Fibroblast of skin of left quadriceps (primary cell): ENCODE data around the gene MYBPC1.

ENCODE experiments used
- DNase-seq, 2 experiments: peaks; one replicate each; pipeline ENCODE4 v3.0.0-alpha.2; 2013; ENCODE audit warnings: low read depth in 2 of 2

The MYBPC1 gene

DNA sequence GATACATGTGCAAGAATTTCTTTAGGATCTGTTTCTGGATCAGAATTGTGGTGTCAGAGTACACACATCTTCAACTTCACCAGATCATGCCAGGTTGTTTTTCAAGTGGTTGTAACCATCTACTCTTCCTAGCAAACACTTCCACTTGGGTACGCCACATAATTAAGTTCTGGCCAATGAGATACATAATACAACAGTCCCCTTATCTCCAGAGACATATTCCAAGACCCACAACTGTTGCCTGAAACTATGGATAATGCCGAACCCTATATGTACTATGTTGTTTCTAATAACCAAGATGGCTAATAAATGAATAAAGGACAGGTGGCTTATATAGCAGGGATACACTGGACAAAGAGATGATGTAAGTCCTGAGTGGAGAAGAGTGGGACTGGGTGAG lies 100.2 kb downstream of the MYBPC1 start:
- DNase-seq, result no peak

DNA sequence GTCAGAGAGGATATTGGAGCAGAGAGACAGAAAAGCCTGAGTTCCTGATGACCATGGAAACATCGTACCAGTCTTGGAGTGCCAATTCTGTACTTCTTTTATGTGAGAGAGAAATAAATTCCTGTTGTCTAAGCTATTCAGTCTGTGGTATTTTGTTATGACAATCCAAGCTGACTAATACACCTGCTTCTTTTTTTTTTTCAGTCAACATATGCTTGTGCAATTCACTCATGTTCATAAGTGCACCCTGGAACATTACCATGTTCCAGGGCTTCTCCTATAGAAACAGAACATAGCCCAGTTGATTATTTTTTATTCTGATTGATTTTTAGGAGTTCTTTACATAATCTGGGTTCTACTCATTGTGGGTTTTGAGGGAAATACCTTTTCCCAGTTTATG lies 100.9 kb downstream of the MYBPC1 start:
- no peak for DNase-seq

DNA sequence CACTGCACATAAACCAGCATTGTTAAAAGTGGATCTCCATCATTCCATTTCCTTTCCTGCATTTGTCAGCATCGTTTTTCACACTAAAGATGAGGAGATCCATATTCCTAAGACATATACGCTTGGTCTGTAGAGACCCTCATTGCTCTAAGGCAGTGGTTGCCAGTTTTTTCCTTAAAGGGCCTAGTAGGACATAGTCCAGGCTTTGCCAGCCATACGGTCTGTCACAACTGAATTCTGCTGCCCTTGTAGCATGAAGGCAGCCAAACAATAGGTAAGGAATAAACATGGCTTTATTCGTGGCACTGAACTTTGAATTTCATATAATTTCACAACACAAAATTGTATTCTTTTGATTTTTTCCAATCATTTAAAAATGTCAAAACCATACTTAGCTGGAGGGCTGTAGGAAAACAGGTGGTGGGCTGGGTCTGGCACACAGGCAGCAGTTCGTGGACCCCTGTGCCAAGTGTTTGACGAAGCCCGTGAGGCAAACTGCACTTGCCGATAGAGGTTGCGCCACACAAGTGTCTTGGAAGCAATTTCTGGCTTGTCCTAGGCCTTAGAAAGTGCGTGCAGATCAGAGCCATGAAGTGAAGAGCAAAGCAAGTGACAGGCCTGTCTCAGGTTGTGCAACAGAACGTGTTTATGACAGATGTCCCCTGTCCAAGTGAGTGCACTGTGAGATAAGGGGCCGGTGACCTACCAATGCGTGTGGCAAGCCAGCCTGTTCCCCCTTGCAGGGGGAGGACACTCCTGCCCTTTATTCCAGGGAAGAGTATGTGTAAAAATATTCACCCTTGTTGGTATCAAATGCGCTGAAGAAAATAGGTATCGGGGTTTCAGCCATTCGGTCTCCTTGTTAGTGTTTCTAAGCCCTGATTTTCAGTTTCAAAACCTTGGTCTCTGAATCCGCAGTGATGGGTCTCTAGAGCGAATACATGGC lies 101.8 kb downstream of the MYBPC1 start:
- DNase-seq, result no peak

DNA sequence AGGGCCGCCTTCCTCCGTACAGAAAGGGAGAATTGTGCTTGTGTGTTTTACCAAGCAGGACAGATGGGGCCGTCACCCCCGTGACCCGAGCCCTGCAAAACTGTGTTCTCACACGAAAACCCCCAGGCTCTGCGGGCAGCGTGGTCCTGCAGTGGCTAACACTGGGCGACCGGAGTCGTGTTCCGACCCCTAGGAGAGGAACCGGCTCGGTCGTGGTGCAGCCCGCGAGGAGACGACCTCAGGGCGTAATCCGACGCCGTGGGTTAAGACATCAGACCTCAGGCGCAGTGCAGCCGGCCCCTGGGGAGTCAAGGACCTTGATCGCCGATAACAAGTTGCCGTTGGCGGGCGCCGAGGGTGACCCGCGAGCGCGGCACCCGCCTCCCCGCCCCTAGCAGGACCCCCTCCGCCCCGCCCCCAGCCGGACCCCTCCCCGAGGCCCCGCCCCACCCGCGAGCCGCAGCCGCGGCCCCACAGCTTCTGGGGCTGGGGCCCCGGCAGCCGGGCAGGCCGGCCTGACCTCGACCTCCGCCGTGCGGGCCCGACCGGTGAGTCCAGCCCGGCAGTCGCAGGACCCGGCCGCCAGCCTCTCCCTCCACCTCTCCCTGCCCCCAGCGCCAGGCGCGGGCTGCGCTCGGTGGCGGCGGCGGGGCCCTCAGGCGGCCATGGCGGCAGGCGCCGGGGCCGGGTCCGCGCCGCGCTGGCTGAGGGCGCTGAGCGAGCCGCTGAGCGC lies 102.6 kb downstream of the MYBPC1 start, which contains the start of gene CHPT1:
Gene CHPT1 (plus strand): TSS at position 444 of the 733 bp plus-strand sequence. CDS start 222 bp downstream, at position 666.
- DNase-seq, result no peak

DNA sequence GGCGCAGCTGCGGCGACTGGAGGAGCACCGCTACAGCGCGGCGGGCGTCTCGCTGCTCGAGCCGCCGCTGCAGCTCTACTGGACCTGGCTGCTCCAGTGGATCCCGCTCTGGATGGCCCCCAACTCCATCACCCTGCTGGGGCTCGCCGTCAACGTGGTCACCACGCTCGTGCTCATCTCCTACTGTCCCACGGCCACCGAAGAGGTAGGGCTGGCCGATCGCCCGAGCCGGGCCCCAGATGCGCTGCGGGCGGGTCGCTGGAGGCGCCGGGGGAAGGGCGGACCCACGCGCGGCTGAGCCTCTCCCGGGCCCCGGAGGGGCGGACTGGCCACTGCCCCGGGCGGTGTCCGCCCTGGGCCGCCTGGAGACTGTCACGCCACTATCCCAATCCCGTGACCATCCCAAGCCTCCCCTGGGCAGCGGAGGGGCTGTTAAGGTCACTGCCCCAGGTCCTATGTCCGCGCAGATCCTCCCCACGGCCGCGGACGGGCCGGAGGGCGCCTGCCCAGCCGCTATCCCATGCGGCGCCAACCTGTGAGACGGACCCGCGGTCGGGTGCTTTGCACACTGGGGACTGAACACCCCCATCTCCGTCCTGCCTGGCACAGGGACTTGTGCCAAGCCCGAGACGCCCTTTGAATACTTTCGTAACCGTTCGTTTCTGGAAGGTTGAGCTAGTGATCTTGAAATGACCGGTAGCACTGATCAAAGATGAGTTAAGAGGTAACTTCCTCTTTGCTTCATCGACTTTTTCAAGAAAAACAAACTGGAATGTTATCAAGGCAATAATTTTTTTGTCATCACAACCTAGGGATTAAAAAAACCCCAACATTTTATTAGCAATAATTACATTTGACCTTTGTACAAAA lies 103.4 kb downstream of the MYBPC1 start:
- DNase-seq, result no peak

DNA sequence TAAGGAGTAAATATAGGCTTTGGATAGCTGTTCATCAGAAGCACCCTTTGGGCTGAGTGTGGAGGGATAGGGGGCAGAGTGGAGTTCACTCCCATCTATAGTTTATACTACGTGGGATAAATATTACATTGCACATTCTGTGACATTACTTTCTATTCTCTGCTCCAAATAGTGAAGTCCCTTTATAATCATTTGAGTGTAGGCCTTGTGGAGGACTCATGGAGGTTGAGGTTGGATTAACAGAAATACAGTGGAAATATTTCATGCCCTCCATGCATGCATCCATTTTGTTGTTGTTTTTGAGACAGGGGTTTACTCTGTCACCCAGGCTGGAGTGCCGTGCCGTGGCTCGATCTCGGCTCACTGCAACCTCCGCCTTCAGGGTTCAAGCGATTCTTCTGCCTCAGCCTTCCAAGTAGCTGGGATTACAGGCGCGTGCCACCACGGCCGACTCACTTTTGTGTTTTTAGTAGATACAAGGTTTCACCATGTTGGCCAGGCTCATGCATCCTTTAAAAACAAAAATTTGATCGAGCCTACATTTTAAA lies 104.1 kb downstream of the MYBPC1 start:
- no peak for DNase-seq

DNA sequence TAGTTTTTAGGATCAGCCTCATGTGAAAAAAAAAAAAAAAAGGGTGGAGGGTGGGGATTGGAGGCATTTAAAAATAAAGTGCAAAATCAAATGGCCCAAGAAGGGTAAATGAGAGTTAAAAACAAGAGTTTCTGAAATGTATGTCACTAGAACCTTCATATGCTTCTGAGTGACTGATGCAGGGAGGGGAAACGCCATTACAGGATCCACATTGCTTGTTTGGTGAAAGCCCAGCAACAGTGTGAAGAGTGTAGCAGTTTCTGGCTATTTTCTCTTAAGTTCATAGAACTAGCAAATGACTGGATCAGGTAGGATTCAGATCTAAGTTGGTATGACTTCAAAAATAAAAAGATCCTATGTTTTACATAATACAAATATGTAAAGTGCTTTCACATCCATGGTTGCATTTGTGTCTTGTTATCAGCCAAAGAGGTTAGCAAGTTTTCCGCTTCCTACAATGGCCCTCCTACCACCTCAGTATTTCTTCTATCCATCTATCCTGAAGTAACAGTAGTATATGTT lies 105.6 kb downstream of the MYBPC1 start:
- DNase-seq, result no peak

DNA sequence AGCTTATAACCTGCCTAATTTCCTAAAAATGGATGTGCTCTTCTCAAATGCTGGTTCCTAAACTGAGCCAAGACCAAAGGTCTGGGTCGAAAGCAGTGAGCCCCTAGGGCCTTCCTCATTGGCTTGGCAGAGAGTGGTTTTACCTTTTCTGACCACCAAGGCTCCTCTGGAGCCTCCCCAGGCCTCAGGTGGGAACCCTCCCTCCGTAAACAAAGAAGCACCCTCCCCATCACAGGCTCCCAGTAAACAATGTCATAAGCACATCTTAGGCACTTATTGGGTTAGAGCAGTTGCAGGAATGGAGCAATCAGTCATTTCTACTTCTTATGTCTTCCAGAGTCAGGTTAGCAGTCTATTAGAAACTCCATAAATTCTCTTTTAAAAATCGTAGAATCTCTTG lies 108.7 kb downstream of the MYBPC1 start:
- no peak for DNase-seq

DNA sequence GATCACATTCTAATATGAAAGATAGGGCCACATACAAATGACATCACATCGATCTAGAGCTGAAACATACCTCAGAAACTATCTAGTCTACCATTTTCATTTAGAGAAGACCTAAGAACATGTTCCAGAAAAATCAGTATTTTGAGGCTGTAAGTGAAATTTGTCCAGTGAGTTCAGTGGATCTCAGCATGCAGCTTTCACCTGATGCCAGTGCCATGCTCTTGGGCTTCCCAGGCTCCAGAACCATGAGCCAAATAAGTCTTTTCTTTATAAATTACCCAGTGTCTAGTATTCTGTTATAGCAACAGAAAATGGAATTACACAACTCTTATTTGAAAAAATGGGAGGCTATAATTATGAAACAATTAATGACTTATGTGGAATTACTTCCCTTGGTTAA lies 111.6 kb downstream of the MYBPC1 start:
- no peak for DNase-seq

DNA sequence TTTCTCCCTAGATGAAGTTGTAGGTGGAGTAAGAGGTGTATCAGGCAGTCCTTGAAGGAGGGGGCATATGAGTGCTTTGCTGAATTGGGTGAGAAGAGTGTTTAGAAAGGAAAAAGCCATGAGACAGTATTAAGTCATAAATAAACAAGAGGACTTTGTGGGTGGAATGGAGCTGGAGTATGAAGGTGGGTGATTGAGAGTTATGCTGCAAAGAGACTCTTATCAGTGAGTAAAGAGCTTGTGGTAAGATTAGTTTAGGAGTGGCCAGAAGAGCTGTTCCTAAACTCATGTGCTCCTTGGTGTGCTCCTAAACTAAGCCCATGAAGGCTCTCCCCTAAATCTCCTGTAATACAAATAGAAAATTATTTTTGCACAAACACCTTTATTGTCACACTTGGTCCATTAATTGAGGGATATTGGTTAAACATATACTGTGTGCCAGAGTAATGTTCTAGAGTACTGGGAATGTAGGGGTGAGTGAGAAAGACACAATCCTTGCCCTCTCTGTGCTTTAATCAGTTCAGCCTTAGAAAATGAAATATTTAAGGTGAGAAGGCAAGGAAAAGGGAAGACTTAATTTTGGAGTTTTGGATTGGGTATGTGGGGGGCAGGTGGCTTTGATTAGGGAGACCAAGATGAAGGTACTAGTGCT lies 112.5 kb downstream of the MYBPC1 start:
- no peak for DNase-seq

DNA sequence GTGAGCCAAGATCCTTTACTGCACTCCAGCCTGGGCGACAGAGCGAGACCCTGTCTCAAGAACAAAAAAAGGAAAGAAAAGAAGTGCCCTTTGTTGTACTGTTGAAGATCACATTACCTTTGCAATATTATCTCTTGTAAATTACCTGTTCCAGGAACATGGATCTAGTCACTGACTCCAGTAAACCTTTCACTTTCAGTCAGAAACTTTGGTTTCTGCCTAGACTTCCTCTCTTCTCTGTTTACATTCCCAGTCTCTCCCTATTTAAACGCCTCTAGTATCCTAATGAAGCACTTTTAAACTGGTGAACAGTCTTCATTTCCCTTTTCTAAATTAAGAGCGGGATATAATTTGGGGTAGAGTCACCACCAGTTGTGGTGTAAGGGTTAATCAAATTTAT lies 115.5 kb downstream of the MYBPC1 start:
- no peak for DNase-seq

DNA sequence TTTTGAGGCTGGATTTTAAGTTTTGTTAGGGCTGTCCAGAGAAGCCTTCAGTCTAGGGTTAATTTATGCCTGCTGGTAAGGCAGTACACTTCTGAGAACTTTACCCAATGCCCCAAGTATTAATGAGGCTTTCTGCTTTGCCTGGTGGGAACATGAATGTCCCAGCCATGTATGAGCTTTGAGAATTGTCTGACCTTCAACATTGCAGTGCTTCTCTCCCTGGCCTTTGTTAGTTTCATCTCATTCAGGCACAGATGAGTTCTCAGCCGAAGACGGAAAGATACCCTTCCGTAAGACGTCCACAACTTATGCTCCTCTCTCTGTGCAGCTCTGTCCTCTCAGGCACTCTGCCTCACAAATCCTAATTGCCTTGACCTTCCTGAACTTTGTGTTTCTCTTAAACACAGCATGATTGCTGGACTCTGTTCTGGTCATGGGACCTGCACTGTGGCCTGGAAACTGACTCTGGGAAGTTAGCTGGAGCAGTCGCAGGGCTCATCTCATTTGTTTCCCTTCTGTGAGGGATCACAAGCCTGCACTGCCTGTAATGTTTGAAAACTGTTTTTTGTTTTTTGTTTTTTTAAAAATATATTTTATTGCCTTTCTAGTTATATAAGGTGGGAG lies 118.4 kb downstream of the MYBPC1 start:
- DNase-seq, result no peak

DNA sequence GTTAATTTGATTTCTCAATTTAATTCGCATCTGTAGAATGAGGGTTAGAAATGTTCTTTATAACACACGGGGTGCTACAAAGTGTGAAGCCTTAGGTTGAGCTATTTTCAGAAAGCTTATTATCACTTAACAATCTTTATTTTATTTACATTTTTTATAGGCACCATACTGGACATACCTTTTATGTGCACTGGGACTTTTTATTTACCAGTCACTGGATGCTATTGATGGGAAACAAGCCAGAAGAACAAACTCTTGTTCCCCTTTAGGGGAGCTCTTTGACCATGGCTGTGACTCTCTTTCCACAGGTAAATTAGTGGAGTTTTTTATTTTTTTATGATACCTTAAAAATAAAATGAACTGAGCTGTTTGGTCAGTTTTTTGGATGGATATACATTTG lies 119.2 kb downstream of the MYBPC1 start:
- no peak for DNase-seq

DNA sequence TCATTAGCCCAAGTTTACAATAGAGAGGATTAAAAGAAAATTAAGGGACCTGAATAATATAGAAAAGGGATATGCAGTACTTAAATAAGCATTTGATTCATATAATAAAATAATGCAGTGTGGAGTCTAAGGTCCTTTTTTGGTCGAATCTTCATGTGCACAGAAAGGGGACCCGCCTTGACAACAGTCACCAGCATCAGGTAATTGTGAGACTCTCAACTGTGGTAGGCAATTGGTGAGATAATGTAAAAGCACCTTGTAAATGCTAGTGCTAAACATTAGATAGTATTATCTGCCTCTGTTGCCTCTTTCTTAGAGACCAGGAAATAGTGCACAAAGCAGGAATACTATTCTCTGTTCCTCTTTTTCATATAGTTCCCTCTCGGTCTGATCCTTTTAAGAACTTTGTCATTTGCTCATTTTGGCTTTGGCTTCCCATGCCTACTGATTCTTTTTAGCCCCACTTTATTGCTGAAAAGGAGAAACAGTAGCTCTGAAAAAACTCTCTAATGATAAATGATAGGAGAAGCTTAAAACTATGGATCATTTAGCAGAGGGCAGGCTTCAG lies 120.2 kb downstream of the MYBPC1 start:
- DNase-seq, result no peak

DNA sequence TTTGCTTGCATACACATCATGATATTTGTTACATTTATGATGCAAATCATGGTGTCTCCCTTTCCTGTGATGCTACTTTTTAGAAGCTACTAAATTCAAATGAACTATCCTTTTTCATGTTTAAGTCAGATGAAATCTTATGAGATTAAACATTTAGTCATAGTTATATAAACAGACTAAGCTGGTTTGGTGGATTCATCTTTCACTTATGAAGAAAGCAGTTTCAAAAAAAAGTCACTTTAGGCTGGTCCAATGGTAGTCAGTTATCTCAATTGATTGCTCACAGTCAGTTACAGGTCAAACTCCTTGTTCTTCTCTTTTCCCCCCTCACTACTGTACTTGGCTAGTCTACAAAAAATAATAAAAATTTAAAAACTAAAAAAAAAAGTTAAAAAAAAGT lies 124.8 kb downstream of the MYBPC1 start:
- no peak for DNase-seq

DNA sequence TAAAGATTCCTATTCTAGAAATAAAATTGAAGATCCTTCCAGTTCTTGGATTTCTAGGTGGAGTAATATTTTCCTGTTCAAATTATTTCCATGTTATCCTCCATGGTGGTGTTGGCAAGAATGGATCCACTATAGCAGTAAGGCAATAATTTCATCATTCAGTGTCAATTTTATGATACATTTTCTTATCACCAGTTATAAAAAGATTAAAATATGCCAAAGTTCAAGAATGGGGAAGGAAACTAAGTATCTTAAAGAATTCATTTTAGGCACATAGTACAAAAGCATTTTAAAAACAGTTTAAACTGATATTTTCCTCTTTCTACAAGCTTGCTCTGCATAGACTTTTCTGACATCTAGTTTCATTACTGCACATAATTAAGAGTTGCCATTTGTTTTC lies 125.3 kb downstream of the MYBPC1 start:
- DNase-seq, result no peak

DNA sequence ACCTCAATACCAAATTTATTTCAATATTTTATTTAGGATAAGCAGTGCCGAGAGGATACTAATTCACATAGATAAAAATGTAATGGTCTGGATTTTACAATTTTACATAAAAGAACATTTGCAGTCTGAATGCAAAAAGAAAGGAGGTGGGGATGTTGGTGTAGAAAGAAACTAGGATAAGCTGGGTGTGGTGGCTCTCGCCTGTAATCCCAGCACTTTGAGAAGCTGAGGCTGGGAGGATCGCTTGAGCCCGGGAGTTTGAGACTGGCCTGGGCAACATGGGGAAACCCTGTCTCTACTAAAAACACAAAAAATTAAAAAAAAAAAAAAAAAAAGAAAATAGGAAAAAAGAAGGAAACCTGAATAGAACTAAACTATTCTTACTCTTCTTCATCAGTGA lies 127.6 kb downstream of the MYBPC1 start:
- no peak for DNase-seq

DNA sequence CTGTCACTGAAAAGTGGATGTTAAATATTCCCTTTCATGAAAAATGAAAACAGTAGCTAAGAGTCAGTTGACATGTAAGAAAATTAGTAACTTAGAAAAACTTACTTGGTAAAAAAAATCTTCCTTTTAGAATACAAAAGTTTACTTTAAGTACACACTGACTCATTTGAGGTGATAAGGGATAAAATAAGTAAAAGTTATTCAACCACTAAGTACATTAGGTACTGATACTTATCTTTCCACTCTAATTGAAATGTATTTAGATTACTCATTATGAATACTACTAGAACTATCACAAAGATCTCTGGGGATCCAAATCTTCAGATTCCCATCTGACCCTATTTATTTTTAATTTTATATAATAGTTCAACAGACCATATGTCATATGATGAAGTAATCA lies 132.3 kb downstream of the MYBPC1 start:
- DNase-seq, result no peak

DNA sequence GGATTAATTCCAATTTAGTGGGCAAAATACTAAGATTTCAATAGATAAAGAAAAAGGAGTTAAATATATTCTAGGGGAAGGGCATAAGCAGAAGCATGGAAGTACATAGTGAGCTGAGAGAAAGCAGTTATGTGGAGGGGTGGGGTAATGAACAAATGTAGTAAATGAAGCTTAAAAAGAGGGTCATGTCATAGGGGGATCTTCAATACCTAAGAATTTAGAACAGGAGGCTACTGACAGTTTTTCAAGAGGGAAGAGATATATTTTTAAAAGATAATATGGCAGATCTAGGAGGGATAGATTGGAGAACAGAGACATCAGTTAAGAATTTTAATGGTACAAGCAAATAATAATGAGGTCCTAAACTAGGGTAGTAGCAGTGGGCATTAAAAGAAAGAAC lies 135.1 kb downstream of the MYBPC1 start:
- DNase-seq, result no peak

DNA sequence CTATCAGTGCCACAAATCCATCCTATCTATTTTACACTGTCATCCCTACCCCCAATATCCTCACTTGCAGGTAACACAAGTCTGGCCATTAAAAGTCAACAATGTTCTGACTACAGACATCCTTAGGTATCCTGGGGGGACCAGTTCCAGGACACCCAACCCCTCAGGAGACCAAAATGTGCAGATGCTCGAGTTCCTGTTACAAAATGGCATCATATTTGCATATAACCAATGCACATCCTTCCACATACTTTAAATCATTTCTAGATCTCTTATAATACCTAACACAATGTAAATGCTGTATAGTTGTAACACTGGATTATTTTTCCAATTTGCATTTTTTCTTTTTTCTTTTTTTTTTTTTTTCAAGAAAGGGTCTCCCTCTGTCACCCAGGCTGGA lies 137.5 kb downstream of the MYBPC1 start:
- DNase-seq, result no peak
